Neural cell (in vitro differentiated cells): ENCODE measurements around the gene ITPRID1. TPM values are rescaled to one million over a fixed set of nuclear protein-coding genes. Genes with fewer than 3 reads are reported as not detected.

Source experiments
- H2AFZ ChIP-seq: fragments of 200-600, 300-800 bp; sonication (generic), shearing (Covaris generic); 2 replicates; pipeline ENCODE4 v1.6.0; 2014; ENCODE audit warnings: low read depth, mild to moderate bottlenecking, antibody characterized with exemption, low read length, moderate library complexity
- H3F3A ChIP-seq: fragments of 200-600 bp; shearing (Covaris generic); 2 replicates; pipeline ENCODE4 v1.6.1; 2016; ENCODE audit warnings: mild to moderate bottlenecking, moderate library complexity, mixed read lengths, antibody characterized with exemption, low read length; ENCODE audit not compliant: insufficient read depth, poor library complexity, severe bottlenecking
- H3K27ac ChIP-seq: fragments of 200-600, 300-800 bp; sonication (generic), shearing (Covaris generic); 2 replicates; pipeline ENCODE4 v1.5.1; 2014; ENCODE audit warnings: mild to moderate bottlenecking, low read length, moderate library complexity
- H3K27me3 ChIP-seq: fragments of 300-800, 200-600 bp; sonication (generic), shearing (Covaris generic); 2 replicates; pipeline ENCODE4 v1.6.0; 2014; ENCODE audit warnings: mild to moderate bottlenecking, low read depth, low read length, moderate library complexity; ENCODE audit not compliant: insufficient read depth
- H3K36me3 ChIP-seq: fragments of 300-800, 200-600 bp; sonication (generic), shearing (Covaris generic); 2 replicates; pipeline ENCODE4 v1.5.1; 2014; ENCODE audit warnings: mild to moderate bottlenecking, antibody characterized with exemption, low read length, moderate library complexity; ENCODE audit not compliant: insufficient read depth
- H3K4me2 ChIP-seq: fragments of 300-800, 200-600 bp; sonication (generic), shearing (Covaris generic); 2 replicates; pipeline ENCODE4 v1.6.0; 2014; ENCODE audit warnings: mild to moderate bottlenecking, low read length
- H3K4me3 ChIP-seq: fragments of 300-800, 200-600 bp; sonication (generic), shearing (Covaris generic); 2 replicates; pipeline ENCODE4 v1.5.1; 2014; ENCODE audit warnings: mild to moderate bottlenecking, low read length, moderate library complexity
- H3K79me2 ChIP-seq: fragments of 200-600 bp; shearing (Covaris generic); replicated peaks from 2 replicates; pipeline ENCODE4 v1.6.0; 2014; ENCODE audit warnings: mild to moderate bottlenecking, low read length, moderate library complexity; ENCODE audit not compliant: insufficient read depth
- H3K9ac ChIP-seq: fragments of 300-800, 200-600 bp; sonication (generic), shearing (Covaris generic); 2 replicates; pipeline ENCODE4 v1.6.1; 2016; ENCODE audit warnings: mild to moderate bottlenecking, low read length, mixed read lengths
- H3K9me2 ChIP-seq: fragments of 200-600 bp; shearing (Covaris generic); 2 replicates; pipeline ENCODE4 v1.6.1; 2016; ENCODE audit warnings: mild to moderate bottlenecking, low read length, mixed read lengths; ENCODE audit not compliant: insufficient read depth
- H3K9me3 ChIP-seq: fragments of 200-600, 300-800 bp; sonication (generic), shearing (Covaris generic); 2 replicates; pipeline ENCODE4 v1.6.1; 2016; ENCODE audit warnings: mild to moderate bottlenecking, mixed run types, low read length, moderate library complexity, mixed read lengths
- H4K20me1 ChIP-seq: fragments of 200-600 bp; shearing (Covaris generic); 2 replicates; pipeline ENCODE4 v1.6.1; 2016; ENCODE audit warnings: mild to moderate bottlenecking, mixed run types; ENCODE audit not compliant: insufficient read depth
- EP300 ChIP-seq: fragments of 450-650 bp; conservative IDR thresholded peaks from 2 replicates; pipeline ENCODE4 v1.6.1; 2014; ENCODE audit warnings: antibody characterized with exemption, mild to moderate bottlenecking, moderate library complexity; ENCODE audit not compliant: poor library complexity, severe bottlenecking
- EZH2 ChIP-seq: fragments of 200-600, 300-800 bp; shearing (Covaris generic), sonication (generic); IDR thresholded peaks from 2 replicates; pipeline ENCODE4 v1.6.1; 2014; ENCODE audit warnings: antibody characterized with exemption, low read length, borderline replicate concordance, mild to moderate bottlenecking; ENCODE audit not compliant: insufficient read depth, poor library complexity, severe bottlenecking
- MXI1 ChIP-seq: fragments of 450-650 bp; conservative IDR thresholded peaks from 2 replicates; pipeline ENCODE4 v1.6.1; 2014; ENCODE audit warnings: antibody characterized with exemption, mild to moderate bottlenecking; ENCODE audit not compliant: poor library complexity, severe bottlenecking
- POLR2AphosphoS5 ChIP-seq: IDR thresholded peaks from 2 replicates; pipeline ENCODE4 v1.6.1; 2012
- RAD21 ChIP-seq: fragments of 450-650 bp; conservative IDR thresholded peaks from 2 replicates; pipeline ENCODE4 v1.6.1; 2014; ENCODE audit warnings: antibody characterized with exemption, mild to moderate bottlenecking, moderate library complexity
- REST ChIP-seq: IDR thresholded peaks from 2 replicates; pipeline ENCODE4 v1.6.1; 2012; ENCODE audit warnings: borderline replicate concordance
- SMC3 ChIP-seq: fragments of 450-650 bp; conservative IDR thresholded peaks from 2 replicates; pipeline ENCODE4 v1.6.1; 2014; ENCODE audit warnings: antibody characterized with exemption, mild to moderate bottlenecking, moderate library complexity; ENCODE audit not compliant: poor library complexity
- TAF1 ChIP-seq: IDR thresholded peaks from 2 replicates; pipeline ENCODE4 v1.6.1; 2012; ENCODE audit warnings: low read depth
- polyA plus RNA-seq: library from polyadenylated mRNA; depleted of rRNA; stranded (reverse); fragments of >200 nt; gene quantifications from 2 replicates; pipeline ENCODE4 v1.2.3, GENCODE V29; 2014
- TF ChIP-seq, protein P1 (sequence below): fragments of 450-650 bp; IDR thresholded peaks from 2 replicates; pipeline ENCODE4 v1.5.1; 2014; ENCODE audit warnings: antibody characterized with exemption, mild to moderate bottlenecking, moderate library complexity; ENCODE audit not compliant: poor library complexity, severe bottlenecking

Gene ITPRID1
- polyA plus RNA-seq, 1 donor from 2014 or later = not detected

- Histone ChIP-seq H3K4me2 (no peak overlapping the region), H3K9ac (no peak overlapping the region), H2AFZ (no peak overlapping the region), H3K4me3 (no peak overlapping the region), H3K27ac (no peak overlapping the region), H3F3A (no peaks in the 10 kb centered on the region), H4K20me1 (no peaks in the 10 kb centered on the region), H3K9me3 (no peaks in the 10 kb centered on the region), H3K27me3 (no peaks in the 10 kb centered on the region), H3K36me3 (no peaks in the 10 kb centered on the region), H3K9me2 (no peaks in the 10 kb centered on the region), H3K79me2 (no peaks in the 10 kb centered on the region)
- TF ChIP-seq SMC3 (no peak), POLR2AphosphoS5 (no peak), MXI1 (no peak), EZH2 (no peak), EP300 (no peak), REST (no peak), RAD21 (no peak), TAF1 (no peak)
- TF ChIP-seq, protein P1, sequence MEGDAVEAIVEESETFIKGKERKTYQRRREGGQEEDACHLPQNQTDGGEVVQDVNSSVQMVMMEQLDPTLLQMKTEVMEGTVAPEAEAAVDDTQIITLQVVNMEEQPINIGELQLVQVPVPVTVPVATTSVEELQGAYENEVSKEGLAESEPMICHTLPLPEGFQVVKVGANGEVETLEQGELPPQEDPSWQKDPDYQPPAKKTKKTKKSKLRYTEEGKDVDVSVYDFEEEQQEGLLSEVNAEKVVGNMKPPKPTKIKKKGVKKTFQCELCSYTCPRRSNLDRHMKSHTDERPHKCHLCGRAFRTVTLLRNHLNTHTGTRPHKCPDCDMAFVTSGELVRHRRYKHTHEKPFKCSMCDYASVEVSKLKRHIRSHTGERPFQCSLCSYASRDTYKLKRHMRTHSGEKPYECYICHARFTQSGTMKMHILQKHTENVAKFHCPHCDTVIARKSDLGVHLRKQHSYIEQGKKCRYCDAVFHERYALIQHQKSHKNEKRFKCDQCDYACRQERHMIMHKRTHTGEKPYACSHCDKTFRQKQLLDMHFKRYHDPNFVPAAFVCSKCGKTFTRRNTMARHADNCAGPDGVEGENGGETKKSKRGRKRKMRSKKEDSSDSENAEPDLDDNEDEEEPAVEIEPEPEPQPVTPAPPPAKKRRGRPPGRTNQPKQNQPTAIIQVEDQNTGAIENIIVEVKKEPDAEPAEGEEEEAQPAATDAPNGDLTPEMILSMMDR = no peak
Observed at GRCh38 chr7:31563522-31563921, 49.6 kb downstream of the ITPRID1 start.

DNA sequence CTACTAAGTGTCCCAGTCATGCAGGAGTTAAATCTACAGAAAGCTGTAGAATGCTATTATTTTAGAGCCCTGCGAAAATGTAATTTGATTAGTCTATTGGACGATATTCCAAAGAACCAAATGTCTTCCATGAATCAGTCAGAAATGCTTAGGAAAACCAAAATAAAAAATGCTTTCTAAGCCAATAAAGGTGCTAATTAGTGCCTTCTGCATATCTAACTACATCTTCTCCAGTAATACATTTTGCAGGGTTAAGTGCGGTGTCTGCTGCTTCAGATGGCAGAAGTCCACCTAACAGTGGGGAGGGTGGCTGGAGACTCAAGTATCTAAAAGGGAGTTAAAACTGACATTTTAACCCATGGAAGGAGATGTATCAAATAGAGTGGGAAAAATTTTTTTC lies 50.1 kb downstream of the ITPRID1 start:
- no peak overlapping the region for H3K9ac ChIP-seq
- H3F3A ChIP-seq = no peaks in the 10 kb centered on the region
- no peak overlapping the region for H3K4me3 ChIP-seq
- no peaks in the 10 kb centered on the region for H3K9me2 ChIP-seq
- H3K27me3 ChIP-seq = no peaks in the 10 kb centered on the region
- no peaks in the 10 kb centered on the region for H3K9me3 ChIP-seq
- no peak overlapping the region for H3K4me2 ChIP-seq
- H2AFZ ChIP-seq = no peak overlapping the region
- no peak overlapping the region for H3K27ac ChIP-seq
- no peaks in the 10 kb centered on the region for H3K36me3 ChIP-seq
- H3K79me2 ChIP-seq = no peaks in the 10 kb centered on the region
- TF ChIP-seq, protein P1 = no peak
- TF ChIP-seq MXI1 (no peak), EZH2 (no peak), POLR2AphosphoS5 (no peak), SMC3 (no peak), TAF1 (no peak), RAD21 (no peak), EP300 (no peak), REST (no peak)
- no peaks in the 10 kb centered on the region for H4K20me1 ChIP-seq
